Sciatic nerve (tissue), 2 donors: ENCODE data around the gene PEPD. TPM values are rescaled to one million over a fixed set of nuclear protein-coding genes. Genes with fewer than 3 reads are reported as not detected.
"Not testable (repeated sequence)": the region's sequence is repeated elsewhere in the genome, so short reads cannot be mapped to it uniquely, and the experiment has no call there.

Experiments used
- ATAC-seq: fragments of 200-7000 bp; cut with Tn5 transposase; one replicate; pipeline ENCODE4 v1.9.1; 2020; ENCODE audit warnings: mild to moderate bottlenecking, moderate library complexity
- DNase-seq: peaks from one replicate; pipeline ENCODE4 v3.0.0-alpha.2; 2020; ENCODE audit warnings: low spot score
- intact Hi-C: fragments of 100-400 bp; cut with DNase I; formaldehyde crosslinking; loops from one replicate; pipeline ENCODE4 v1.14.2; 2022
- total RNA-seq: library from RNA; stranded (reverse); fragmentation: NEBNext Ultra II Directional; extraction: Animal tissue kit (Norgen Biotek cat#: 25700); gene quantifications from one replicate; pipeline ENCODE4 v1.2.1, GENCODE V29; 2021
- donor health status: DM: no; HTN: no; CAD: no.
- donor health status: DM: no; HTN: no; CAD: no.

The PEPD gene
- 62.8 TPM for total RNA-seq

DNA sequence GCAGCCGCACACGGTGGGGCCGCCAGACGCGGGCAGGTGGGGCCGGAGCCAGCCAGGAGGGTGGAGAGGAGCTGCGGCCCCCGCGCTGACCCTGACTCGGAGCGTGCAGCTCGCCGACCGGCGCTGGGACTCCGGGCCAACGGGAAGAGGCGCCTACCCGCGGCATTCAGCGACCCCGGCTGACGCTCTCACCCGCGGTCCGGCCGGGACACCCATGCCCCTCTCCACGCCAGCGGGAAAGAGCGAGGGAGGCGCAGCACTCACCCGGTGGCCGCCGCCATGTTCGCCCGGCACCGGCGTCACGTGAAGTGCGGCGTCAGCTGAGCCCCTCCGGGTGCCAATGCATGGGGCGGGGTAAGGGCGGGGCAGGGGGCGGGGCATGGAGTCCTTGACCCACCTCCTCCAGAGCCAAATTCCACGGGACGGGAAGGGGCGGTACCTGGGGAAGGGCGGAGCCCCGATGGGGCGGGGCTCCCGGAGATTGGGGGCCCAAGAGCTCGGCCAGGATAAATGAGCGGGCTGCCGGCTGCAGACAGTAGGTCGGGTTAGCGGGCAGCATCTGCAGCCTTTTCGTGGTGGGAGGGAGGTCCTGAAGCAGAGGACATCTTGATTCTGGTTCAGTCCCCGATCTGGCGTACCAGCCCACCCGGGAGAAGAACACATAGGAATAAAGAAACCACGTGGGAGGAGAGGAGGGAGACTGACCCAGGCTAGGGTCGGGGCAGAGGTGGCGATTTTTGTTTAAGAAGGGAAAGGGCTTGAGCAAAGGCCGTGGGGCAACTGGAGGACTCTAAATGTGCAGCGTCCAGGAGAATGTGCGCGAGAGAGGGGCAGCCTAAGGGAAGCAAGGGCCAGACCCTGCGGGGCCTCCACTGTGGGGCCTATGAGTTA, at the start of gene PEPD:
Gene PEPD, minus strand, starts transcription at position 312 of the 891 bp plus-strand sequence. Its CDS starts 31 bp downstream, at position 281.
- intact Hi-C loops: loop anchor here (1.0 kb wide), 1 partner anchor 62 kb away; no protein-coding TSS in a partner anchor
- DNase-seq: peak; percentile 95
- ATAC-seq: peak; percentile 99

DNA sequence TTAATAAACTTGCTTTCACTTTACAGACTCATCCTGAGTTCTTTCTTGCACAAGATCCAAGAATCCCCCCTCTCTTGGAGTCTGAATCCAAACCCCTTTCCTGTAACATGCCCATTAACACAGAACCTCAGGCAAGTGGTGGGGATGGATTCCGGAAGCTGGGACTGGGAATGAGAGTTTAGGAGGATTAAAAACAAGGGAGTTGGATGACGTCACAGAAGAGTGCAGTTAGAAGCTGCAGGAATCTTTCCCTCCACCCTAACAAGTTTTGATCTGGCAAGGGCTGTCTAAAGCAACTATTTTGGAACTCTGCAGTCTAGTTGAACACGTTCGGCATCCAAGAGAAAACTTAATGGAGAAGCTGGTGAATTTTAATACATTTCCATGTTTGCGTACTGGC, 48.2 kb upstream of the PEPD start:
- intact Hi-C loops: no loop called here
- no peak for ATAC-seq
- no peak for DNase-seq

DNA sequence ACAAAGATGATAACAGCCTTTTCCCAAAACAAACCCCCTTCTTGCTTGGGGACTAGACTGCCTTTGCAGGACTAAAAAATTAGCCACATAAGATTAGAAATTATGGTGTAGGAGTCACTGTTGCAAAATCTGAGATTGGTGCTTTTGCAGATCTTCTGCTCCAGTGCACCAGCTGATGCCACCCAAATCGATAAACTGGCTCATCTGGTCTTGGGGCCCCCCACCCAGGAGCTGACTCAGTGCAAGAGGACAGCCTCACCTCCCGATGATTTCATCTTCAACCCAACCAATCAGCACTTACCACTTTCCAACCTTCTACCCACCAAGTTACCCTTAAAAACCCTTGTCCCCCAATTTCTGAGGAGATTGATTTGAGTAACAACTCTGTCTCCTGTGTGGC, 47.1 kb upstream of the PEPD start:
- intact Hi-C loops: no loop called here
- ATAC-seq (no peak), DNase-seq (no peak)

DNA sequence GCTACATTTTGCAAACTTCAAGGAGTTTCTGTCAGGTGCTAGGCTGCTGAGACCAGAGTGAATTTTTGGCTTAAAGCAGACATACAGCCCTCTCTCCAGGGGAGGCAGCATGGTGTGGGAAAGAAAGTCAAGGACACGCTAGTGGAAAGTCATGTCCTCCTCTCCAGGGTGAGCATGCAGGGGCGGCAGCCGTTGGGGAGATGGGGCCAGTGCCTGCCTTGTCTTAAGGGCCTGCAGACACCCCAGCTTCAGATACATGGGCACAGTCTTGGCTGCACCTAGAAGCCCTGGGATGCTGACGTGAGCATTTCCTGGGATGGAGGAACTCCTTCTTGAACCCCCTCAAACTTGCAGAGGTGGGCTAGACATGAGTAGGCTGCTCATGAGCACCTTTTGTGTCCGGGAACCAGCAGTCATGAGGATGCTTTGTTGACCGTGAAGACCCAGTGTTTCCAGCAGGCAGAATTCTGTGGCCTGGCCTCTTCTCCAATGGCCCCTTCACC, 43.3 kb upstream of the PEPD start:
- DNase-seq (no peak), ATAC-seq (no peak)
- intact Hi-C loops: no loop called here

DNA sequence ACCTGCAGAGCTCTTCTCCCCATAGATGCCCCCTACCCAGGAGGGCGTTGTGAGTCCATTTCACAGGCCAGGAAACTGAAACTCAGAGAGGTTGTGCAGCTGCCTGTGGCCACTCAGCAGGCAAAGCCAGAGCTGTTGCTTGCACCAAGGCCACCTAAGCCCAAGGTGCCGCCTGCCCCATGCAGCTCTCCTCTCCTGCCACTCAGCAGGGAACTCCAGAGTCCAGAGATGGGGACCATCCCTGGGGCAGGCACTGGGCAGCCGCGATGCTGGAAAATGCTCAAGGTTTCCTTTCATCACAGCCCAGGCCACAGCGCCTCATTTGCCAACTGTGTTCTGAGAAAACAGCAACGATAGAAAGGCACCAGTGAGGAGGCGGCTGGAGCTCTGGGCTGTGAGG, 41.0 kb upstream of the PEPD start:
- DNase-seq (peak; percentile 45), ATAC-seq (no peak)
- intact Hi-C loops: no loop called here

DNA sequence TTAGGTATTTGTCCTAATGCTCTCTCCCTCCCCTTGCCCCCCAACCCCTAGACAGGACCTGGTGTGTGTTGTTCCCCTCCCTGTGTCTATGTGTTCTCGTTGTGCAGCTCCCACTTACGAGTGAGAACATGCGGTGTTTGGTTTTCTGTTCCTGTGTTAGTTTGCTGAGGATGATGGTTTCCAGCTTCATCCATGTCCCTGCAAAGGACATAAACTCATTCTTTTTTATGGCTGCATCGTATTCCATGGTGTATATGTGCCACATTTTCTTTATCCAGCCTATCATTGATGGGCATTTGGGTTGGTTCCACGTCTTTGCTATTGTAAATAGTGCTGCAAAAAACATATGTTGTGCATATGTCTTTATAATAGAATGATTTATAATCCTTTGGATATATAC, 40.1 kb upstream of the PEPD start:
- intact Hi-C loops, ATAC-seq, DNase-seq: not testable (repeated sequence)

DNA sequence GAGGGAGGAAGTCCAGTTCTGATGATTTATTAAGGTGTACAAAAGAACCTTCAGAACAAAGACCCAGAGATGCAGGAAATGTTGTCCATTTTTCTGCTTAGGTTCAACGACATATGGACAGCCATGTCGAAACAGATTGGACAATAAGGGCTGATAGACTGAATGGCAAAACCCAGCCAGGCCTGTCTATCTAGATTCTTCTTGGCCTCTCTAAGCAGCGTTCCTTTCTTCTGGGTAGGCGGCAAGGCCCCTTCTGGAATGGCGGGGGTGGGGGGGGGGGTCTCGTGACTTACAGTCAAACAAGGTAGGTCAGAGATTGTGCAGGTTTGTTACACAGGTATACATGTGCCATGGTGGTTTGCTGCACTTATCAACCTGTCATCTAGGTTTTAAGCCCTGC, 39.7 kb upstream of the PEPD start:
- DNase-seq (peak; percentile 2), ATAC-seq (no peak)
- intact Hi-C loops: no loop called here

DNA sequence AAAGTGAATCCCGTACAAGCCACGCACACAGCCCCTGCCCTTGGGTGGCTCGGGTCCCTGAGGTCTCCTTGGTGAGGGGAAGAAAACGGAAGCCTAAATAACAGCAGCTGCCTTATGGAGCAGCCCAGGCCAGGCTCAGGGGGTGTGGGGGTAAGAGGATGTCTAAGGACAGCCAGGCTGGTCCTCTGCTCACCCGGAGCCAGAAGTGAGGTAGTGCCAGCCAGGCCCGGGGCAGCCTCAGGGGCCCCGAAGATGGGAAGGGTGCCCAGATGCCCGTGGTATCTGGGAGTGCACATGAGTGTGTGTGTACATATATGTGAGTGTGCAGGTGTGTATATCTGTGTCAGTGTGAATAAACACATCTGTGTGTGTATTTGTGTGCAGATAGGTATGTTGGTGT, 38.4 kb upstream of the PEPD start:
- DNase-seq (peak; percentile 28), ATAC-seq (no peak)
- intact Hi-C loops: no loop called here

DNA sequence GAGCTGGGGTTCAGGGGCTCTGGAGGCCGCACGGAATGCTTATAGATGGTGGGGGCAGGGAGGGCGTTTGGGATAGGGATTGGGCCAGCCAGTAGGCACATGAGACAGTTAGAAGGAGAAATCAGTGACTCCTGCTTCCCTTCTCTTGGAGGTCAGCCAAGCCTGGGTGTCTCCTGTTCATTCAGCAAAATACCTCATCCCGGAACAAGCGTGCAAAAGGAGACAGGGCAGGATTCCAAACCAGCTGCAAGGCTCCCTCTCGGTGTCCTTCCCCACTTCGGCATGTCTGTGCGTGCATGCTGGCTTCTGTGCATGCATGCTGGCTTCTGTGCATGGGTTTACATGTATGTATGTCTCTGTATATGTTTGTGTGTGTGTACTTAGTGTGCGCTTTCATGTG, 37.3 kb upstream of the PEPD start:
- intact Hi-C loops: no loop called here
- ATAC-seq (no peak), DNase-seq (no peak)

DNA sequence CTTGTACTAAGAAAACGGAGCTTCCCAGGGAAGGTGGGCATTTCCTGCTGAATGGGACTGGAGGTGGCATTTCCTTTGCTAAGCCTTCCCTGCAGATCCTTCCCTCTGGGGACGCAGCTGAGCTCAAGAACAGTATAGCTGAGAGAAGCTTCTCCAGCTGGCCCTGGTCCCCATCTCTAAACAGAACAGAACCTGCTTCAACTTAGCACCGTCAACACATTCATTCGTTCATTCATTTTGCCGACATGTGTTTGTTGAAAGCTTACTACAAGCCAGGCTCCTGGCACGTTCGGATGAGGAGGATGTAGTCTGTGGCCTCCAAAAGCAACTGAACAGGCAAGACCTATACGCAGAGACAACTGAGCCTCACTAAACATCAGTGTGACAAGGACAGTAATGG, 36.6 kb upstream of the PEPD start:
- no peak for ATAC-seq
- peak; percentile 8 for DNase-seq

DNA sequence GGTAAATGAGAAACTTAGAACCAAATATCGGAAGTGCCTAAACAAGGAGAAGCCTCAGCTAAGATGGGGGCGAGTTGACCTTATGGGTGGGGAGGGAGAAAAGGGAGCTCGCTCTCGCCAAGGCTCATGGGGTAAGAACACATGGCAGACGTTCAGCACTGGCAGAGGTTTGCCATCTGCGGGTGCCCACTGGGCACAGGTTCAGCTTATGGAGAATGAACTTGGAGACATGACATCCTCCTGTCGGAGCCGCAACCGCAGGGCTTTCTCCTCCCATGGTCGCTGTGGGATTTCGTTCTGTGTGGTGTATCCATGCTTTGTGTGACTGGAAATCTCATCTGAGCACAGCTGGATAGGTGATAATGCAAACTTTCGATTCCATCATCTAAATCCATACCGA, 36.1 kb upstream of the PEPD start:
- ATAC-seq (no peak), DNase-seq (peak; percentile 43)
- intact Hi-C loops: no loop called here

More for the DNA sequence above, 36.6 kb upstream of the PEPD start:
- intact Hi-C loops: no loop called here

DNA sequence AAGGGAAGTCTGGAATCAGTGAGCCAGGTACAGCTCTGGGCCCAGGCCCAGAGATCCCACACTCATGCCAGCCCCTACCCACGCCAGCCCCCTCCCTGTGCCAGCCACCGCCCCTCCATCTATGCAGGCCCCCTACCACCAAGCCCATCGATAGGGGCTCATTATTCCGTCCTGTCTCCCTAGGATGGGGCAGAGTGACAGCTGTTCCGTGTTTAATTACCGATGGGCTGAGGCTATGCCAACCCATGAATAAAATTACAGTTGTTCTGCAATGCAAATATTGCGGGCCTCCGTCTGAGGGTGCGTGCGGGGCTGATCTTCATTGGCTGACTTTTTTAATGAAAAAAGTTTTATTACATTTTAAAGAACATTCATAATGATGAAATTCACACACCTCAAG, 35.6 kb upstream of the PEPD start:
- no peak for ATAC-seq
- intact Hi-C loops: no loop called here
- peak; percentile 21 for DNase-seq

DNA sequence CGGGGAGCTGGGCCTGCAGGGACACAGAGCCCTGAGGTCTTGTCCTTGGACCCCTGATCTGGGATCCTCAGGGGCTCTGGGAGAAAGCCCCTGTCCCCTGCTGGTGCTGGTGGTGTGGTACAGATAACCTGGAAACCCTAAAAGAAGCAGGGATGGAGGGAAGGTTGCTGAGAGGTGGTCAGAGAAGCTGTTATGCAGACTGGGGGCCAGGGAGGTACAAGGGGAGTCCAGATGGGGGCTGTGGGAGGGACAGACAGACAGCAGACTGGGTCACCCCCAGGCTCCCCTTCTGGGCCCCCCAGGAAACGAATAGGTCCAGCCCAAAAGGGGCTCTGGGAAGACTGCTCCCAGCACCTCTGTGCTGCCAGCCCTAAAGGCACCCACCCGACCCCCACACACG, 34.7 kb upstream of the PEPD start:
- no peak for ATAC-seq
- DNase-seq: peak; percentile 28
- intact Hi-C loops: no loop called here

DNA sequence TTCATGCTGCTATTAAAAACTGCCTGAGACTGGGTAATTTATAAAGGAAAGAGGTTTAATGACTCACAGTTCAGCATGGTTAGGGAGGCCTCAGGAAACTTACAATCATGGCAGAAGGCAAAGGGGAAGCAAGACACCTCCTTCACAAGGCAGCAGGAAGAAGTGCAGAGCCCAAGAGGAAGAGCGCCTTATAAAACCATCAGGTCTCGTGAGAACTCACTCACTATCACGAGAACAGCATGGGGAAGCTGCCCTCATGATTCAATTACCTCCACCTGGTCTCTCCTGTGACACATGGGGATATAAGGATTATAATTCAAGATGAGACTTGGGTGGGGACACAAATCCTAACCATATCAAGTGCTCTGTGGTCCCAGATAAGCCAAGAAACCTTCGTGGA, 34.1 kb upstream of the PEPD start:
- intact Hi-C loops, ATAC-seq, DNase-seq: not testable (repeated sequence)

DNA sequence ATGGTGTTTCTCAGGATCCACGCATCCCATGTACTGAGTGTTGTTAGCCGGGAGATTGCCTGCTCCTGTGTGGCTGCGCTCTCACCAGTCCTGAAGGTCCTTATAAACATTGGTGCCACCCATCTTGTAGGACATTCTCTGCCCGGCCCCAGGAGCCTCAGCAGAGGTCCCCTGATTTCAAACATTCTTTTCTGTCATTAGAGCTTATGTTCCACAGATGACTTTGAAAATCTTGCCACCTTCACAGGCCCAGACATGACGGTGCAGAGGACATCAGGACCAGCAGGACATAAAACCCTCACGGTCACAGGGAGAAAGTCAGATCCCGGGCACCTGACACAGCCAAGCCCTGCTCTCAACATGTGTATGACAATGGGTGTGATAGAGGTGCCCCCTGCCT, 33.2 kb upstream of the PEPD start:
- ATAC-seq (no peak), DNase-seq (no peak)
- intact Hi-C loops: no loop called here

DNA sequence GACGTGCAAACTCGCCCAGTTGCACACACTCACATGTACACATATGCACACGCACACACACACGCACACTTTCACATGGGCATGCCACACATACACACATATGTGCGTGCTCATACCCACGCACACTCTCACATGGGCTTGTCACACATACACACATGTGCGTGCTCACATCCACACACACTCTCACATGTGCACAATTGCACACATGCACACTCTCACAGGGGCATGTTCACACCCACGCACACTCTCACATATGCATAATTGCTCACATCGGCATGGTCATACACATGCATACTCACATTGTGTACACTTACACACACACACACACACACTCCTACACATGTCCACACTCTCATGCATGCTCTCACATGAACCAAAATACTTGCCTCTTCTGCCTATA, 32.8 kb upstream of the PEPD start:
- ATAC-seq: no peak
- DNase-seq: no peak

DNA sequence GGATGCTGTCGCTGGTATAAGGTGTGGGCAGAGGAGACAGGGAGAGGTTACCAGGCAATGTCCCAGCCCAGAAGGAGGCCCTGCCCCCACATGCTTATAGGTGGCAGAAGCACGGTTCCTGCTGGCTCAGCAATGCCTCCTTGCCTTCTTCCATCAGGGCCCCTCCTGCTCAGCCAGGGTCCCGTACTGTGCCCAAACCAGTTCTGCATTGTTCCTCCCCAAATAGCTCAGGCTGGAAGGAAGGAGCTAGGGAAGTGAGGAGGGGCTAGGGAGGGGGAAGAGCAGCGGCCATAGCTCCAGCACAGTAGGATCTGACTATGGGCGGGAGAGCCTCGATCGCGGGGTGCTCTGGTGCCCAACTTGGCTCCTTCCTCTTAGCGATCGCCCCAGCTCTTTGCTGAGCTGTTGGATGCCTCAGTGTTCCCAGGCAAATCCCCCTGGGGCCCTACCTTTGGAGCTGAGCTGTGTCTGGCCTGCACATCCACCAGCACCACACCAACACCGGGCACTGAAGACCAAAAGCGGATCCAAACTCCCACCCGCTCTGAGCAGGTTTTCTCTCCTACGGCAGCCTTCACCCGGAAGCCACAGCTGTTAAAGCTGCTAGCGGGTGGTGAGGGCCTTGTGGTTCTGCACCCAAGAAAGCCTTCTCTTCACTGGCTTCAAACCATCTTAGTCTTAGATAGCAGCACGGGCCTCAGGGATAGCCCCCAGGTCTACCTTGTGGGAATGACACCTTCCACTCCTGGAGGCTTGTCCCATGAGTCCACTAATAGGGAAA, 32.1 kb upstream of the PEPD start:
- ATAC-seq (no peak), DNase-seq (no peak)
- intact Hi-C loops: no loop called here

More for the DNA sequence above, 32.8 kb upstream of the PEPD start:
- intact Hi-C loops: no loop called here

DNA sequence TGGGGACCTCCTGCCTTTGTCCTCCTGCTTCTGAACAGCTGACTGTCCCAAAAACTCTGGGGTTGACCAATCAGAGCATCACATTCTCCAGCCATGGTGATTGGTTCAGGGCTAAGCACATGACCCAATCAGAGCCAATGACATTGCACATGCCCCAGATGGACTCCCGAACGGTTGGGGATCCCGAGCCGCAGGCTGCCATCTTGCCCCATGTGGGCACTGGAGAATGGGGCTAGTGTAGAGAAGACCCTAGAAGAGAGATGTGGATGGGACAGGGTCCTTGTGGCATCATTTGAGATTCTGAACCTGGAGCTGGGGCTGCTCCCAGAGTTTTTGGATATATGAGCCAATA, 31.3 kb upstream of the PEPD start:
- intact Hi-C loops: no loop called here
- no peak for ATAC-seq
- DNase-seq: peak; percentile 18

DNA sequence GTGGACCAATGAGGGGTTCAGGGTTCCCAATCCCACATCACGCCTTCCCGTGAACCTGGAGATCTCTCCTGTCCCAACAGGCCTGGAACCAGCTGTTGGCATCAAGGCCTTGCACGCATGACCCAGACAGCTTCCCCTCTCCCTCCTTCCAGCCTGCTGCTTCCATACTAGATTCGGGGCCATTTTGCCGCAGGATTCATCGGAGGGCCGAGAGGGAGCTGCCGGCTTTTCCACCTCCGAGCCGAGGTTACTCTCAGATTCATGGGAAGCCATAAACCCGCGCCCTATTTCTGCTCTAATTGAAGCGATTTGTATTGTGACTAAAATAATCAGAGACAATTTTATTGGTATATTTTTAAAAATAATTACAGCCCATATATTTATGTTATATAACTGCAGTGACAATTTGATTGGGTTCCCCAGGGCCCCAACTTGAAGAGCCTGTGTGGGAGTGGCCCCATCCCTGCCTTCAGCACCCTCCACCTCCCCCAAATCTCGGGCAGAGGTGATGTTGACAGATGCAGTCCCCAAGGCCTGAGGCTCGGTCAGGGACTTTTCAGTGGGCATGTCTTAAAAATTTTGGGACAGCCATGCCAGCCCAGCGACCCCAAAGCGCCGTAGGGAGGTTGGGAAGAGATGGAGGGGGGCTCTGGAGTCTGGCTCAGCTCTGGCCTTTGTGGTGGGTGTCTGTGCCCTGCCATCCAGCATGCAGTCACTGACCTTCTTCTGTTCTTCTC, 30.8 kb upstream of the PEPD start:
- ATAC-seq (no peak), DNase-seq (peak; percentile 42)
- intact Hi-C loops: no loop called here
